SK-N-MC (cell line): ENCODE results near the gene COL4A1.

Source experiments
- DNase-seq: peaks from one replicate; pipeline ENCODE4 v3.0.0-alpha.2; 2011; ENCODE audit warnings: low read depth, low spot score
- H3K27ac ChIP-seq: fragments of 200-600 bp; sonication (generic); 2 replicates; pipeline ENCODE4 v1.5.1; 2016; ENCODE audit warnings: mixed run types
- H3K36me3 ChIP-seq: fragments of 200-600 bp; sonication (generic); 2 replicates; pipeline ENCODE4 v1.6.1; 2017; ENCODE audit warnings: antibody characterized with exemption, low read length, mixed read lengths; ENCODE audit not compliant: insufficient read depth
- H3K4me3 ChIP-seq: fragments of 200-600 bp; sonication (generic); 2 replicates; pipeline ENCODE4 v1.5.1; 2016
- H3K9ac ChIP-seq: fragments of 200-600 bp; sonication (generic); 2 replicates; pipeline ENCODE4 v1.8.0; 2017; ENCODE audit warnings: mixed run types, mixed read lengths; ENCODE audit not compliant: insufficient read length
- H3K9me3 ChIP-seq: fragments of 200-600 bp; sonication (generic); 2 replicates; pipeline ENCODE4 v1.6.1; 2017; ENCODE audit warnings: low read depth, mild to moderate bottlenecking, antibody characterized with exemption, low read length, moderate library complexity, mixed read lengths
- EZH2 ChIP-seq: fragments of 200-600 bp; sonication (generic); IDR thresholded peaks from one replicate; pipeline ENCODE4 v1.6.1; 2017; ENCODE audit warnings: antibody characterized with exemption
- FOXP2 ChIP-seq: optimal IDR thresholded peaks from 2 replicates; pipeline ENCODE3; 2011; ENCODE audit warnings: mild to moderate bottlenecking, moderate library complexity; ENCODE audit not compliant: insufficient read depth; ENCODE audit errors: extremely low read length, control extremely low read depth
- POLR2AphosphoS5 ChIP-seq: IDR thresholded peaks from 2 replicates; pipeline ENCODE4 v1.6.1; 2012; ENCODE audit warnings: mild to moderate bottlenecking, low read depth, low read length, borderline replicate concordance

The COL4A1 gene

GRCh38 chr13:110216006-110216397 is 91.0 kb downstream of the COL4A1 start:
- H3K9ac ChIP-seq, result no peak overlapping the region
- H3K36me3 ChIP-seq, result no peaks in the 10 kb centered on the region; the same call in 1 of the 2 replicates
- DNase-seq, result no peak
- H3K9me3 ChIP-seq, result no peaks in the 10 kb centered on the region
- no peak overlapping the region for H3K27ac ChIP-seq
- TF ChIP-seq FOXP2 (no peak), EZH2 (no peak), POLR2AphosphoS5 (no peak)
- no peak overlapping the region for H3K4me3 ChIP-seq

- no peaks in the 10 kb centered on the region for H3K9me3 ChIP-seq
- no peak overlapping the region for H3K9ac ChIP-seq
- H3K27ac ChIP-seq, result no peak overlapping the region
- no peaks in the 10 kb centered on the region; the same call in 1 of the 2 replicates for H3K36me3 ChIP-seq
- DNase-seq, result no peak
- no peak for TF ChIP-seq POLR2AphosphoS5
- no peak for TF ChIP-seq FOXP2
- TF ChIP-seq EZH2, result no peak
- H3K4me3 ChIP-seq, result no peak overlapping the region
Observed at GRCh38 chr13:110215606-110216005, 91.4 kb downstream of the COL4A1 start.

- no peak for TF ChIP-seq EZH2
- TF ChIP-seq POLR2AphosphoS5, result no peak
- Histone ChIP-seq H3K9ac (no peak overlapping the region), H3K4me3 (no peak overlapping the region), H3K27ac (no peak overlapping the region), H3K9me3 (no peaks in the 10 kb centered on the region), H3K36me3 (peaks cover 4% of the 10 kb centered on the region; the same call in 1 of the 2 replicates)
- DNase-seq, result no peak
Observed at GRCh38 chr13:110214637-110215036, 92.3 kb downstream of the COL4A1 start.

GRCh38 chr13:110213461-110214074 is 93.4 kb downstream of the COL4A1 start:
- DNase-seq, result no peak
- no peak overlapping the region for H3K9ac ChIP-seq
- TF ChIP-seq EZH2 (no peak), POLR2AphosphoS5 (no peak), FOXP2 (no peak)
- peaks cover 7% of the 10 kb centered on the region for H3K36me3 ChIP-seq
- no peak overlapping the region for H3K4me3 ChIP-seq
- H3K9me3 ChIP-seq, result no peaks in the 10 kb centered on the region
- no peak overlapping the region for H3K27ac ChIP-seq

- no peak for TF ChIP-seq EZH2
- TF ChIP-seq FOXP2, result no peak
- TF ChIP-seq POLR2AphosphoS5, result no peak
- no peak overlapping the region for H3K9ac ChIP-seq
- H3K4me3 ChIP-seq, result no peak overlapping the region
- no peak for DNase-seq
- no peaks in the 10 kb centered on the region for H3K9me3 ChIP-seq
- H3K36me3 ChIP-seq, result peaks cover 10% of the 10 kb centered on the region
- H3K27ac ChIP-seq, result no peak overlapping the region
Observed at GRCh38 chr13:110212529-110212928, 94.4 kb downstream of the COL4A1 start.

- peaks cover 16% of the 10 kb centered on the region for H3K36me3 ChIP-seq
- H3K27ac ChIP-seq, result no peak overlapping the region
- TF ChIP-seq POLR2AphosphoS5 (no peak), EZH2 (no peak), FOXP2 (no peak)
- no peak for DNase-seq
- H3K4me3 ChIP-seq, result no peak overlapping the region
- no peaks in the 10 kb centered on the region for H3K9me3 ChIP-seq
- no peak overlapping the region for H3K9ac ChIP-seq
Observed at GRCh38 chr13:110211735-110212134, 95.2 kb downstream of the COL4A1 start.

GRCh38 chr13:110211046-110211445 is 95.9 kb downstream of the COL4A1 start:
- Histone ChIP-seq H3K27ac (no peak overlapping the region), H3K9ac (no peak overlapping the region), H3K9me3 (no peaks in the 10 kb centered on the region), H3K36me3 (peaks cover 23% of the 10 kb centered on the region), H3K4me3 (no peak overlapping the region)
- DNase-seq, result no peak
- no peak for TF ChIP-seq FOXP2
- TF ChIP-seq EZH2, result no peak
- no peak for TF ChIP-seq POLR2AphosphoS5

GRCh38 chr13:110210604-110210985 is 96.4 kb downstream of the COL4A1 start:
- TF ChIP-seq FOXP2 (no peak), EZH2 (no peak), POLR2AphosphoS5 (no peak)
- H3K4me3 ChIP-seq, result no peak overlapping the region
- no peak for DNase-seq
- peaks cover 23% of the 10 kb centered on the region for H3K36me3 ChIP-seq
- H3K27ac ChIP-seq, result no peak overlapping the region
- H3K9ac ChIP-seq, result no peak overlapping the region
- H3K9me3 ChIP-seq, result no peaks in the 10 kb centered on the region
